Measurements from ENCODE around the gene TRIO. TPM values are rescaled to one million over a fixed set of nuclear protein-coding genes. Genes with fewer than 3 reads are reported as not detected.

The TRIO gene
- total and polyA plus RNA-seq, 12 donors = 26.2 to 85.2 (median 61.9) TPM

GRCh38 chr5:14211818-14212803, 69.0 kb downstream of the TRIO start:
- whole genome bisulfite sequencing, 2 donors = 80 to 84% methylated on average over 5 of the region's 5 CpGs
- Histone ChIP-seq H3K4me1 (peaks cover 3 to 74% (median 52%) of the 10 kb centered on the region in 9 donors), H3K27ac (no peak overlapping the region)

GRCh38 chr5:14212838-14213237, 69.7 kb downstream of the TRIO start:
- DNase-seq (no peak), ATAC-seq (no peak)
- Histone ChIP-seq H3K4me1 (peaks cover 3 to 76% (median 55%) of the 10 kb centered on the region in 9 donors), H3K27ac (no peak overlapping the region), H3K36me3 (no peaks in the 10 kb centered on the region), H3K4me3 (no peak overlapping the region), H3K27me3 (no peaks in the 10 kb centered on the region), H3K9me3 (no peaks in the 10 kb centered on the region)
- 60 to 67% methylated on average over 4 of the region's 4 CpGs for WGBS, 2 donors
- TF ChIP-seq CTCF (IDR thresholded peaks at IDR 0.05) = no peak
- intact Hi-C loops (cut with DNase I) = no loop called here

More at GRCh38 chr5:14211818-14212803, 69.0 kb downstream of the TRIO start:
- no peak for TF ChIP-seq CTCF (IDR thresholded peaks at IDR 0.05)
- Histone ChIP-seq H3K4me3 (no peak overlapping the region), H3K27me3 (no peaks in the 10 kb centered on the region), H3K36me3 (no peaks in the 10 kb centered on the region), H3K9me3 (no peaks in the 10 kb centered on the region)
- intact Hi-C loops (cut with DNase I) = no loop called here
- DNase-seq (no peak), ATAC-seq (no peak)

- DNase-seq (no peak), ATAC-seq (no peak)
- Histone ChIP-seq H3K9me3 (no peaks in the 10 kb centered on the region), H3K27ac (no peak overlapping the region), H3K27me3 (no peaks in the 10 kb centered on the region), H3K36me3 (no peaks in the 10 kb centered on the region), H3K4me3 (no peak overlapping the region), H3K4me1 (peaks cover 3 to 76% (median 55%) of the 10 kb centered on the region in 9 donors)
- WGBS, 2 donors = 80 to 90% methylated on average over 1 of the region's 1 CpG
- intact Hi-C loops (cut with DNase I) = no loop called here
- no peak for TF ChIP-seq CTCF (IDR thresholded peaks at IDR 0.05)
Measured at GRCh38 chr5:14213253-14213652, 70.1 kb downstream of the TRIO start.

- Histone ChIP-seq H3K36me3 (no peaks in the 10 kb centered on the region), H3K27me3 (no peaks in the 10 kb centered on the region), H3K4me1 (peaks cover 7 to 77% (median 57%) of the 10 kb centered on the region in 9 donors), H3K9me3 (no peaks in the 10 kb centered on the region), H3K27ac (no peak overlapping the region), H3K4me3 (no peak overlapping the region)
- ATAC-seq = no peak
- TF ChIP-seq CTCF (IDR thresholded peaks at IDR 0.05) = no peak
- intact Hi-C loops (cut with DNase I) = no loop called here
- DNase-seq = no peak
- 76 to 84% methylated on average over 6 of the region's 6 CpGs for WGBS, 2 donors
Measured at GRCh38 chr5:14213813-14214585, 70.9 kb downstream of the TRIO start.

Data from heart right ventricle (tissue), 16 donors.